ENCODE results near the gene IQGAP2. TPM values are rescaled to one million over a fixed set of nuclear protein-coding genes. Genes with fewer than 3 reads are reported as not detected.

IQGAP2 gene
- total and polyA plus RNA-seq, 2 donors (not counting 1 experiment from before 2014, with no cell fraction given): 8.1 to 15.0 TPM

DNA sequence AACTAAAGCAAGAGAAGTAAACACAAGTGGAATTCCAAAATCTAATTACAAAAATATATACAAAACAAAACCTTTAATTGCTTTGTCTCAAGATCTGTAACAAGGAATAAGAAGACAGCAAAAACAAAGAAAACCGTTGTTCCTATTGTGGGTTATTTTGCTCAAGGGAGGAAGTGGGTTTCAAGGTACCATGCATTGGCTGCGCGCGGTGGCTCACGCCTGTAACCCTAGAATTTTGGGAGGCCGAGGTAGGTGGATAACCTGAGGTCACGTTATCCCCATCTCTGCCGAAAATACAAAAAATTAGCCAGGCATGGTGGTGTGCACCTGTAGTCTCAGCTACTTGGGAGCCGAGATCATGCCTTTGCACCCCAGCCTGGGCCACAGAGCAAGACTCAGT, 12.1 kb upstream of the IQGAP2 start:
- Histone ChIP-seq H3K9me3 (ENCODE audit: control extremely low read depth in 1 of 3, control insufficient read depth in 2 of 3, insufficient read depth in 1 of 3, low read length in 2 of 3) (peaks cover 0 to 4% (median 0%) of the 10 kb centered on the region in 3 donors), H4K20me1 (ENCODE audit: control insufficient read depth, insufficient read depth, low read length, poor library complexity, severe bottlenecking) (no peaks in the 10 kb centered on the region), H3K4me1 (ENCODE audit: control insufficient read depth in 2 of 2, insufficient read depth in 2 of 2, low read length in 2 of 2) (peaks cover 13 to 17% of the 10 kb centered on the region in 2 donors), H3K36me3 (replicated peaks in 1 of 2; ENCODE audit: control extremely low read depth in 1 of 2, control insufficient read depth in 1 of 2, extremely low read depth in 1 of 2, insufficient read depth in 2 of 2, low read length in 1 of 2) (no peaks in the 10 kb centered on the region), H3K4me3 (ENCODE audit: control extremely low read depth in 1 of 5, extremely low read depth in 1 of 5, insufficient read depth in 1 of 5, low read depth in 2 of 5, low read length in 4 of 5) (no peak overlapping the region), H3K79me2 (ENCODE audit: control insufficient read depth, insufficient read depth, low read length) (no peaks in the 10 kb centered on the region), H2AFZ (ENCODE audit: insufficient read depth, low read depth, low read length, poor library complexity, severe bottlenecking) (no peak overlapping the region), H3K27me3 (replicated peaks in 1 of 4; ENCODE audit: control extremely low read depth in 1 of 4, control insufficient read depth in 3 of 4, insufficient read depth in 4 of 4, low read length in 3 of 4) (no peaks in the 10 kb centered on the region), H3K4me2 (replicated peaks; ENCODE audit: low read depth, low read length, poor library complexity, severe bottlenecking) (peak overlapping the region; percentile 39), H3K27ac (ENCODE audit: low read length in 2 of 2) (no peak overlapping the region), H3K9ac (ENCODE audit: low read length) (no peak overlapping the region)
- DNase-seq (no peak), ATAC-seq (ENCODE audit: low read depth) (no peak)
- H3K27ac Mint-ChIP-seq: no peak overlapping the region
- TF ChIP-seq, protein P1, sequence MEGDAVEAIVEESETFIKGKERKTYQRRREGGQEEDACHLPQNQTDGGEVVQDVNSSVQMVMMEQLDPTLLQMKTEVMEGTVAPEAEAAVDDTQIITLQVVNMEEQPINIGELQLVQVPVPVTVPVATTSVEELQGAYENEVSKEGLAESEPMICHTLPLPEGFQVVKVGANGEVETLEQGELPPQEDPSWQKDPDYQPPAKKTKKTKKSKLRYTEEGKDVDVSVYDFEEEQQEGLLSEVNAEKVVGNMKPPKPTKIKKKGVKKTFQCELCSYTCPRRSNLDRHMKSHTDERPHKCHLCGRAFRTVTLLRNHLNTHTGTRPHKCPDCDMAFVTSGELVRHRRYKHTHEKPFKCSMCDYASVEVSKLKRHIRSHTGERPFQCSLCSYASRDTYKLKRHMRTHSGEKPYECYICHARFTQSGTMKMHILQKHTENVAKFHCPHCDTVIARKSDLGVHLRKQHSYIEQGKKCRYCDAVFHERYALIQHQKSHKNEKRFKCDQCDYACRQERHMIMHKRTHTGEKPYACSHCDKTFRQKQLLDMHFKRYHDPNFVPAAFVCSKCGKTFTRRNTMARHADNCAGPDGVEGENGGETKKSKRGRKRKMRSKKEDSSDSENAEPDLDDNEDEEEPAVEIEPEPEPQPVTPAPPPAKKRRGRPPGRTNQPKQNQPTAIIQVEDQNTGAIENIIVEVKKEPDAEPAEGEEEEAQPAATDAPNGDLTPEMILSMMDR (IDR thresholded peaks at IDR 0.05): no peak
- no peak for TF ChIP-seq EZH2 (IDR thresholded peaks at IDR 0.05; ENCODE audit: borderline replicate concordance, insufficient read depth, low read depth, low read length, poor library complexity, severe bottlenecking)
- H3K4me1 Mint-ChIP-seq: peaks cover 12% of the 10 kb centered on the region
- intact Hi-C loops (cut with micrococcal nuclease): no loop called here
- CTCF ChIA-PET: no interaction called here
- H3K9me3 Mint-ChIP-seq (ENCODE audit: insufficient read depth): no peaks in the 10 kb centered on the region
- POLR2A ChIA-PET: no interaction called here
- H3K27me3 Mint-ChIP-seq: peaks cover 16% of the 10 kb centered on the region
- 22% methylated on average over 9 of the region's 9 CpGs for WGBS (ENCODE audit: insufficient coverage)
- no peak overlapping the region for H3K4me3 Mint-ChIP-seq

DNA sequence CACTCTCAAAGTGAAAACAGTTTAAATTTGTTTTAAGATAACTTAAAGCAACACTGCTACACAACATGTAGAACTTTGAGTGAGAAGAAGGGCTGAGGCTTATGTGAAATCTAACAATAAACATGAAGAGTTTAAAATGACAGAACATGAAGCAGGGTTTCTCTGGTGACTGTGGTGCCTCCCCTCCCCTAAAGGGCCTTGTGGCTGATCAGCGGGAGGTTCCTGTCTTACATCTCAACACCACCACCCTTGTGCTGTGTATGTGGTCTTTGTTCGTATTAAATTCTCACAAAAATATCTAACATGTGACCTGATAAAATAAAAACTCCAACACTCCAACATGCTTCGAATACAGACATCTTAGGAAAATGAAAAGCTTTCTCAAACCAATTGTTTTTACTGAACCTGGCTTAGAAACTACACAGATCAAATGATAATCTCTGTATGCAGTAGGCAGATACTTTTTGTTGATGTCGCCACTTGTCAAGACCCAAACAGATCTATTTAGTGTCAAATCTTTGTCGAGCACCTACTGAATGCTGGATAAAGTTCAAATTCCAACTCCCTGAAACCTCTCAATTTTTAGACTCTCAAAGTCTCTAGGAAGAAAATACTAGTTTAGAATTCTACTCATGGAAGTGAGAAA, 9.9 kb upstream of the IQGAP2 start:
- Histone ChIP-seq H3K4me1 (ENCODE audit: control insufficient read depth in 2 of 2, insufficient read depth in 2 of 2, low read length in 2 of 2) (peaks cover 13 to 17% of the 10 kb centered on the region in 2 donors), H3K9me3 (ENCODE audit: control extremely low read depth in 1 of 3, control insufficient read depth in 2 of 3, insufficient read depth in 1 of 3, low read length in 2 of 3) (peaks cover 0 to 4% (median 0%) of the 10 kb centered on the region in 3 donors), H3K27me3 (replicated peaks in 1 of 4; ENCODE audit: control extremely low read depth in 1 of 4, control insufficient read depth in 3 of 4, insufficient read depth in 4 of 4, low read length in 3 of 4) (no peaks in the 10 kb centered on the region), H3K79me2 (ENCODE audit: control insufficient read depth, insufficient read depth, low read length) (no peaks in the 10 kb centered on the region), H3K4me3 (ENCODE audit: control extremely low read depth in 1 of 5, extremely low read depth in 1 of 5, insufficient read depth in 1 of 5, low read depth in 2 of 5, low read length in 4 of 5) (no peak overlapping the region), H3K9ac (ENCODE audit: low read length) (no peak overlapping the region), H3K27ac (ENCODE audit: low read length in 2 of 2) (no peak overlapping the region), H3K4me2 (replicated peaks; ENCODE audit: low read depth, low read length, poor library complexity, severe bottlenecking) (no peak overlapping the region), H4K20me1 (ENCODE audit: control insufficient read depth, insufficient read depth, low read length, poor library complexity, severe bottlenecking) (no peaks in the 10 kb centered on the region), H2AFZ (ENCODE audit: insufficient read depth, low read depth, low read length, poor library complexity, severe bottlenecking) (no peak overlapping the region), H3K36me3 (replicated peaks in 1 of 2; ENCODE audit: control extremely low read depth in 1 of 2, control insufficient read depth in 1 of 2, extremely low read depth in 1 of 2, insufficient read depth in 2 of 2, low read length in 1 of 2) (no peaks in the 10 kb centered on the region)
- intact Hi-C loops (cut with micrococcal nuclease): no loop called here
- no peak for TF ChIP-seq EZH2 (IDR thresholded peaks at IDR 0.05; ENCODE audit: borderline replicate concordance, insufficient read depth, low read depth, low read length, poor library complexity, severe bottlenecking)
- TF ChIP-seq, protein P1 (IDR thresholded peaks at IDR 0.05): no peak
- ChIA-PET POLR2A (no interaction called here), CTCF (interaction anchor here (0.7 kb wide), 1 partner anchor 55 kb away, joined by 3 read pairs; no protein-coding TSS in a partner anchor)
- DNase-seq (no peak), ATAC-seq (ENCODE audit: low read depth) (no peak)
- Mint-ChIP-seq H3K27ac (peak overlapping the region; percentile 16), H3K4me3 (no peak overlapping the region), H3K4me1 (peaks cover 12% of the 10 kb centered on the region), H3K27me3 (peaks cover 20% of the 10 kb centered on the region), H3K9me3 (ENCODE audit: insufficient read depth) (no peaks in the 10 kb centered on the region)
- 100% methylated on average over 1 of the region's 5 CpGs for WGBS (ENCODE audit: insufficient coverage)
